GM21723 (cell line): Measurements from ENCODE around the gene ALS2CL.

Experiments used
- ATAC-seq: cut with Tn5 transposase; IDR thresholded peaks from one replicate; pipeline ENCODE4 v1.9.1; 2021; ENCODE audit warnings: mild to moderate bottlenecking, moderate library complexity; ENCODE audit not compliant: unreplicated experiment

Gene ALS2CL

GRCh38 chr3:46680298-46680826 is 13.1 kb downstream of the ALS2CL start:
- no peak for ATAC-seq

- ATAC-seq: no peak
Observed at GRCh38 chr3:46679681-46680080, 13.8 kb downstream of the ALS2CL start.

- no peak for ATAC-seq
Observed at GRCh38 chr3:46678280-46678679, 15.2 kb downstream of the ALS2CL start.

GRCh38 chr3:46677411-46677726 is 16.1 kb downstream of the ALS2CL start:
- no peak for ATAC-seq

DNA sequence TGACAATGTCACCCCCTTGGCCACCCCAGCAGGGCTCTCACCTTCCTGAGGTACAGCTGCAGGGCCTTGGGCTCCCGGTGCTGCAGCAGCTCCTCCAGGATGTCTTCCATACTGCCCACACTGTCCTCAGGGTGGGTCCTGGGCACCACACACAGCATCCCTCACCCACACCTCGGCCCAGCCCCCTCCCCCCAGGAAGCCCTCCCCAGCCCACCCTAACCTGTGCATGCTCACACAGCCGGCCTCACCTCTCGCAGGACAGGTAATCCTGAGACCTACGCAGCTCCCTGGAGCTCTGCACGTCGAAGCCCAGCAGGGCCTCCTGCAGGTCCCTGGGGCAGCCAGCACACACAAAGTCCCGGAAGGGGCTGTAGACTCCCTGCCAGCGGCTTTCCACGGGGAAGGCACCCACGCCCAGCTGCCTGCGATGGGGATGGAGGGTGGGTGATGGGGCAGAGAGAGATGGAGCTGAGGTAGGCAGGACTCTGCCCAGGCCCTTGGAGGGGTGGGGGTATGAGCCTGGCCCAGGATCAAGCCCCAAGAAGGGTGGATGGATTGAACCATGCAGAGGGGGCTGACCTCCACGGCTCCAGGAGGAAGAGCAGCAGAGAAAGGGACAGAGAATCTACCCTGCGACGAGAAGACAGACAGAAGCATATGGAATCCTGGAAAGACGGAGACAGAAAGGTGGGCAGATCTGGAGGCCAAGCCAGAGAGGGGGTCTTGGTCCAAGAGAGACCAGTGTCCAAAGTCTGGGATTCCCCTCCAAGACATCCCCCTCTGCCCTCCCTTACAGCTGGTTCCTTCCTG is 16.7 kb downstream of the ALS2CL start:
- no peak for ATAC-seq

GRCh38 chr3:46675843-46676567 is 17.5 kb downstream of the ALS2CL start:
- no peak for ATAC-seq

DNA sequence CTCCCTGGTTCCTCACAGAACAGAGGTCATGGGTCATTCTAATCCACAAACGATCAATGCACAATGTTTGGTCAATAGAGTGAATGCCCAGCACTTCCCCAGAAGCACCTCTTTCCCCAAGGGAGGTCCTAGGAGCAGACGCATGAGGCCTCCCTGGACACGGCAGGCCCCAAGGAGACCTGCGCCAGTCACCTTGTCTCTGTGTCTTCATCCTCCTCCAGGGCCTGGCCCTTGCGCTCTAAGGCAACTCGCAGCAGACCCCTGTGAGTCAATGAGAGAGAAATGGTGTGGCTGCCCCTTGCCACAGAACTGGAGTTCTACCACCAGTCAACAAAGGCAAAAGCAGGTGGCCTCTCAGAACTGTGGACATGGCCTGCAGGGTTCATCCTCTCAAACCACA is 18.1 kb downstream of the ALS2CL start:
- no peak for ATAC-seq

- ATAC-seq: no peak
Observed at GRCh38 chr3:46674031-46674845, 19.2 kb downstream of the ALS2CL start.

DNA sequence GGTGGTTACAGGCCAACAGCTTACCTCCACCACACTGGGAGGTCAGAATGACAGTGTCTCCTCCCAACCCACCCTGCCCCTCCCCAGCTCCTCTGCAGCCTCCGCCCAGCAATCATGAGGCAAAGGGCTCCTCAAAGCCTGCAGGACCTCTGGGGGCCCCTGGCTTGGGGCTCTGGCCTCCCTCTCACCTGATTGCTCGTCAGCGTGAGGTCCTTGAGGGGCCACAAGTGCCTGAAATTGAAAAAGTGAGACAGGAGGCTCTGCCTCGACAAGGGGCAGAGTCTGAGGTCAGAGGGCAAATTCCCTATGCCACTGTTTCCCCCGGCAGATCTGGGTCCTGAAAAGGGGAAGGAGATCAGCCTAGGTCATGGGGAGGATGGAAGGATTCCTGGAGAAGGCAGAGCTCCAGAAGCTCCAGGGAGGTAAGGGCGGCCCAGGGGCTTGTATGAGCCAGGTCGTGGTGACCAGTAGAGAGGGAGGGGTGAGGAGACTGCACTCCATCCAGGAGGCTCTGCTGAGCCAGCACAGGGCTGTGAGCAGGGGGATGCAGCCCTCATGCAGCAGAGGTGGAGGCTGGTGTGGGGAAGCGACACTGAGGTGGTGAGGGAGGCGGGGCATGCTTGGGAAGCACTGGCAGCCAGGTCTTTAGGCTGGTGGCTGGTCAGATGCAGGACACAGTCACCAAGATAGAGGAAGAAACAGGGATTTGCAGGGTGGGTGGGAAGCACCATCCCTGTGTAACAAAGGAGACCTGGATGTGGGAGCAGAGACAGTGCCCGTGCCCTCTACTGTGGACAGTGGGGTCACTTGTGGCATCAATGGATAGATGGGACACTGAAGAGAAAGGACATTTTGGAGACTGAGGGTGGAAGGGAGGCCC is 20.1 kb downstream of the ALS2CL start:
- no peak for ATAC-seq

GRCh38 chr3:46672349-46672695 is 21.2 kb downstream of the ALS2CL start:
- no peak for ATAC-seq

- ATAC-seq: no peak
Observed at GRCh38 chr3:46671541-46672348, 21.7 kb downstream of the ALS2CL start.

GRCh38 chr3:46670891-46671427 is 22.5 kb downstream of the ALS2CL start:
- no peak for ATAC-seq

DNA sequence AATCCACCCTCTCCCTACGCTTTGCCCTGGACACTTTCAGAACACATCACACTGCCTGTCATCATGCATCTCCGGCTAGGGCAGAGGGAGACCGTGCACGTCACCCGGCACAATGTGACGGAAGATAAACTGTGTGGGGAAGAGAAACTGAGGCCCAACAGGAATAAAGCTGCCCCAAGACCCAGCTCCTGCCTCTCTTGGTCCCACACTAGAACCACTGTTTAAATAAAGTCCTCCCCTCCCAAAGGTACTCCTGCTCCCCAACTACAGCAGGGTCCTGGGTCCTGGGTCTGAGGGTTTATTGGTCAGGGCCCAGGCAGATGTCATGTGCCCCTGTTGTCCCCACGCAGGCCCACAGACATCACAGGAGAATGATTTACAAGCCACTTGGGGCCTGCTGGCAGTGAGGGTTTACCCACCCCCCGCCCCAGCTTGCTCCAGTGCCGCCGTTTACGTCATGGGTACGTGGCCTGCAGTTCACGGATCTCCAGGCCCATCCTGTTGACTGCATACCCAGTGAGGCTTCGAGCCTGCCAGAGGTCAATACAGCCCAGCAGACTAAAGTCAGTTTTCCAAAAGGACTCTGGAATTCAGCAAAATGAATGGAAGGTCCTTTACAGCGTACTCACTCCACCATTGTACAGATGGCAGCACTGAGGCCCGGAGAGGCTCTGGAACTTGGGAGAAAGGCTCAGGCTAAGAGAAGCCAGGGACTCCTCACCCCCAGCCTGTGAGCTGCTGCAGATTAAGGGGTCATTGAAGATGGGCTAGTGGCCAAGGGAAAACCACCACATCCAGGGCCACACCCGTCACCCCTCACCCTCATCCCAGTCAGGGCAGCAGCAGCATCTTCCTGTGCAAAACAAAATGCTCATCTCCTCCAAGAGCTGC is 23.2 kb downstream of the ALS2CL start:
- ATAC-seq: no peak

DNA sequence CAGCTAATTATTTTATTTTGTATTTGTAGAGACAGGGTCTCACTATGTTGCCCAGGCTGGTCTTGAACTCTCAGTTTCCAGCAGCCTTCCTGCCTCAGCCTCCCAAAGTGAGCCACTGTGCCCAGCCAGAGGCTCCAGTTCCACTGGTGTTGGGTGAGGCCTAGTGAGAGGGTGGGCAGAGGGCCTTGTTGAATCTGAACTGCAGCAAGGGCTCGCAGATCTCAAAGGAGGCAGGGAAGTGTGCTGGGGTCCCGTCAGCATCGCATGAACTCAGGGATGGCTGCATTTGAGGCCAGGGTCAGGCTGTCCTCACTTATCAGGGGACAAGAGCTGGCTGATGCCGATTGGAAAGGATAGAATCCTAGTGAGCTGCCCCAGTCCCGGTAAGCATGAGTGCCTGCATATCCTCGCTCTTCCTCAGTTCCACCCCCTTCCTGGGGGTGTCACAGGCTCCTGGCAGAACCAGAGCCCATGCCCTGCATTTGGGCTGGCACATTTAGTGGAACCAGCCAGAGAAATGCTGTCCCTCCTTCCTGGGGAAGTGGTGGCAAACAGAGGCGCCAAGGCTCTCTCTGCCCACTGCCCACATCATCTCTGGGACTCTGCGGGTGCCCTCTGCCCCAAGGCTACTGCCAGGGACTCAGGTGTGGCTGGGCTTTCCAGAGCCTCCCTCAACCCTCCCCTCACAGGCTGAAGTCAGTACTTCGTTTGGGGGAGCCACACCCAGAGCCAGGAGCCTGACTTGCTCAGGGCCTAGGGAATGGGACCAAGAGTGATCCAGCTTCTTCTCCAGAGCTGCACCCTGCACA is 24.1 kb downstream of the ALS2CL start:
- no peak for ATAC-seq

GRCh38 chr3:46668591-46668990 is 24.9 kb downstream of the ALS2CL start:
- no peak for ATAC-seq

GRCh38 chr3:46668116-46668515 is 25.4 kb downstream of the ALS2CL start:
- no peak for ATAC-seq

GRCh38 chr3:46667657-46668056 is 25.8 kb downstream of the ALS2CL start:
- ATAC-seq: no peak
